Heart left ventricle (tissue), 16 donors: ENCODE measurements around the gene GPHA2. TPM values are rescaled to one million over a fixed set of nuclear protein-coding genes. Genes with fewer than 3 reads are reported as not detected.
A peak's percentile ranks its signal among the peaks of the same experiment; 100 is the strongest.

Experiments
- ATAC-seq, 4 donors: fragments of 200-7000 bp; cut with Tn5 transposase; one replicate each; pipeline ENCODE4 v1.9.1; 2020 to 2022; ENCODE audit warnings: moderate library complexity in 4 of 4, mild to moderate bottlenecking in 3 of 4, moderate number of reproducible peaks in 1 of 4
- DNase-seq, 5 donors: peaks; one replicate each; pipeline ENCODE4 v3.0.0-alpha.2; 2020
- H3K27ac ChIP-seq, 12 donors: fragments of 200-600 bp; sonication (generic) in 4 of 12; one replicate each; pipeline versions ENCODE4 v1.5.0 to v1.8.0; 2016 to 2022; ENCODE audit warnings: mild to moderate bottlenecking in 2 of 12
- H3K27me3 ChIP-seq, 9 donors: fragments of 200-600 bp; sonication (generic) in 2 of 9; one replicate each; pipeline versions ENCODE4 v1.5.1 to v1.8.0; 2016 to 2022; ENCODE audit warnings: mild to moderate bottlenecking in 3 of 9
- H3K36me3 ChIP-seq, 9 donors: fragments of 200-600 bp; sonication (generic) in 2 of 9; one replicate each; pipeline versions ENCODE4 v1.5.0 to v1.8.0; 2018 to 2022; ENCODE audit warnings: mild to moderate bottlenecking in 2 of 9
- H3K4me1 ChIP-seq, 12 donors: fragments of 200-600 bp; sonication (generic) in 4 of 12; one replicate each; pipeline versions ENCODE4 v1.5.0 to v1.8.0; 2016 to 2022; ENCODE audit warnings: mild to moderate bottlenecking in 3 of 12
- H3K4me3 ChIP-seq, 12 donors: fragments of 200-600 bp; sonication (generic) in 4 of 12; one replicate each; pipeline versions ENCODE4 v1.5.0 to v1.8.0; 2017 to 2022; ENCODE audit warnings: mild to moderate bottlenecking in 9 of 12, moderate library complexity in 4 of 12
- H3K9me3 ChIP-seq, 12 donors: fragments of 200-600 bp; sonication (generic) in 4 of 12; one replicate each; pipeline versions ENCODE4 v1.5.0 to v1.8.0; 2016 to 2022; ENCODE audit warnings: mild to moderate bottlenecking in 1 of 12
- CTCF ChIP-seq, 12 donors: fragments of 200-600 bp; sonication (generic) in 4 of 12; IDR thresholded peaks; one replicate each; pipeline versions ENCODE4 v1.5.0 to v1.8.0; 2018 to 2022; ENCODE audit warnings: antibody characterized with exemption in 12 of 12, mild to moderate bottlenecking in 5 of 12
- POLR2A ChIP-seq, 2 donors: fragments of 450-650 bp; IDR thresholded peaks; one replicate each; pipeline ENCODE4 v1.6.1; 2017; ENCODE audit warnings: antibody characterized with exemption in 2 of 2, mild to moderate bottlenecking in 2 of 2, moderate library complexity in 2 of 2
- WGBS, 4 donors: extraction: QIAGEN DNeasy Blood & Tissue Kit in 2 of 4; methylation state at CpG; one replicate each; pipeline versions ENCODE4 v1.1.5 to v1.1.7; 2013 to 2018; 5-methylcytosine and 5-hydroxymethylcytosine counted together
- intact Hi-C, 10 donors: fragments of 100-400 bp; cut with DNase I; formaldehyde crosslinking; loops; one replicate each; pipeline versions ENCODE4 v1.11.1 to v1.14.2; 2022
- polyA plus RNA-seq, 2 donors: library from polyadenylated mRNA; stranded (reverse); fragments of 200-250 nt; gene quantifications; one replicate each; pipeline ENCODE4 v1.2.3, GENCODE V29; 2013
- total RNA-seq, 9 donors: library from RNA; depleted of rRNA in 2 of 9; stranded (reverse); fragments of >200 nt in 2 of 9; fragmentation: NEBNext Ultra II Directional in 3 of 9; extraction: Animal tissue kit (Norgen Biotek cat#: 25700) in 3 of 9; gene quantifications; one replicate each; pipeline versions ENCODE4 v1.1.0 to v1.2.4, GENCODE V29; 2016 to 2023
- donor health status: ischemic (EF 13 %, LVEDD 7.1; RV severe dilation, severe dysfunction).
- donor health status: healthy with polysubstance abuse.
- donor health status: DM: no; HTN: yes; CAD: no.
- donor health status: DM: no; HTN: no; CAD: no.
- donor health status: ischemic (EF 25% LVEDD 6.9; RV normal size, moderate dysfunction).
- donor health status: ischemic (EF 25% LVEDD 5.7; RV mildly dilated, moderate dysfunction).
- donor health status: healthy.
- donor health status: DM: yes; HTN: yes; CAD: no.
- donor health status: ischemic (EF 35%, LVEDD 5.7; RV mildly dilated, moderate dysfunction).
- donor health status: nonischemic (EF 11% LVEDD 7.7; RV severe dilation, severe dysfunction).
- donor health status: DM: yes; HTN: yes; CAD: no.
- donor health status: PGD.
- donor health status: ischemic (EF 29% LVEDD 5.4; RV normal size, mild dysfunction).
- donor health status: nonischemic (EF 23%, LVEDD 6.1; RV moderate dilation, normal function).

The GPHA2 gene
- total and polyA plus RNA-seq, 11 donors, result 0.48 TPM; not detected in 10

- no peaks in the 10 kb centered on the region for H3K27me3 ChIP-seq
- DNase-seq (peak in 1 of 5 donors; percentile 52), ATAC-seq (no peak)
- TF ChIP-seq CTCF (IDR thresholded peaks at IDR 0.05) (no peak), POLR2A (IDR thresholded peaks at IDR 0.05) (no peak)
- no peaks in the 10 kb centered on the region for H3K9me3 ChIP-seq
- intact Hi-C loops, result loop anchor here in 2 of 10 donors (5.0 to 10.0 kb wide), 2 partner anchors 77 to 195 kb away; no protein-coding TSS in a partner anchor
- peaks cover 0 to under 1% (median 0%) of the 10 kb centered on the region in 12 donors for H3K4me1 ChIP-seq
- no peak overlapping the region for H3K4me3 ChIP-seq
- 92 to 96% (median 94%) methylated on average over 22 to 39 of the region's 39 CpGs for WGBS, 4 donors
- H3K36me3 ChIP-seq, result peaks cover 0 to 98% (median 94%) of the 10 kb centered on the region in 9 donors
- no peak overlapping the region for H3K27ac ChIP-seq
Observed at GRCh38 chr11:64909653-64910343, 25.9 kb downstream of the GPHA2 start.

GRCh38 chr11:64908766-64909165 is 26.9 kb downstream of the GPHA2 start:
- Histone ChIP-seq H3K9me3 (no peaks in the 10 kb centered on the region), H3K36me3 (peaks cover 0 to 100% (median 98%) of the 10 kb centered on the region in 9 donors), H3K4me3 (no peak overlapping the region), H3K27me3 (no peaks in the 10 kb centered on the region), H3K4me1 (no peaks in the 10 kb centered on the region), H3K27ac (no peak overlapping the region)
- DNase-seq (no peak), ATAC-seq (no peak)
- intact Hi-C loops, result loop anchor here in 1 of 10 donors (5.0 kb wide), 1 partner anchor 76 kb away; no protein-coding TSS in a partner anchor
- 90 to 93% (median 91%) methylated on average over 11 of the region's 11 CpGs for WGBS, 4 donors
- TF ChIP-seq POLR2A (IDR thresholded peaks at IDR 0.05) (no peak), CTCF (IDR thresholded peaks at IDR 0.05) (no peak)

DNA sequence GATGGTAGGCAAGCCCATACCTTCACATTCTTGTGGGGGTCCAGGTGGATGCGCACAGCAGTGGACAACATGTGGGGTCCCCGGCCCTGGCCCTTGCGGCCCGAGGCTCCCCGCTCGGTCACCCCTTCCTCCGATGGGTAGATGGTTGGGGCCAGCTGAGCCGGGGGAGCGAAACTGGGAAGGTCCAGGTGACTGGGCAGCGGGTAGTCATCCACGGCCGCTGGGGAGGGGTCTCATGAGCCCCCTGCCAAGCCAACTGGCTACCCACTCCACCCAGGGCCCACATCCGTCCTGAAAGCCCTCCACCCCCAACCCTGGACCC is 29.4 kb downstream of the GPHA2 start:
- Histone ChIP-seq H3K27ac (no peak overlapping the region), H3K27me3 (no peaks in the 10 kb centered on the region), H3K4me1 (no peaks in the 10 kb centered on the region), H3K36me3 (peaks cover 0 to 100% (median 98%) of the 10 kb centered on the region in 9 donors), H3K4me3 (no peak overlapping the region), H3K9me3 (no peaks in the 10 kb centered on the region)
- intact Hi-C loops, result loop anchor here in 1 of 10 donors (5.0 kb wide), 1 partner anchor 74 kb away; no protein-coding TSS in a partner anchor
- TF ChIP-seq POLR2A (IDR thresholded peaks at IDR 0.05) (no peak), CTCF (IDR thresholded peaks at IDR 0.05) (no peak)
- 80 to 97% (median 96%) methylated on average over 1 to 13 of the region's 13 CpGs for WGBS, 4 donors
- ATAC-seq (no peak), DNase-seq (peak in 2 of 5 donors; percentile 21 to 54)

DNA sequence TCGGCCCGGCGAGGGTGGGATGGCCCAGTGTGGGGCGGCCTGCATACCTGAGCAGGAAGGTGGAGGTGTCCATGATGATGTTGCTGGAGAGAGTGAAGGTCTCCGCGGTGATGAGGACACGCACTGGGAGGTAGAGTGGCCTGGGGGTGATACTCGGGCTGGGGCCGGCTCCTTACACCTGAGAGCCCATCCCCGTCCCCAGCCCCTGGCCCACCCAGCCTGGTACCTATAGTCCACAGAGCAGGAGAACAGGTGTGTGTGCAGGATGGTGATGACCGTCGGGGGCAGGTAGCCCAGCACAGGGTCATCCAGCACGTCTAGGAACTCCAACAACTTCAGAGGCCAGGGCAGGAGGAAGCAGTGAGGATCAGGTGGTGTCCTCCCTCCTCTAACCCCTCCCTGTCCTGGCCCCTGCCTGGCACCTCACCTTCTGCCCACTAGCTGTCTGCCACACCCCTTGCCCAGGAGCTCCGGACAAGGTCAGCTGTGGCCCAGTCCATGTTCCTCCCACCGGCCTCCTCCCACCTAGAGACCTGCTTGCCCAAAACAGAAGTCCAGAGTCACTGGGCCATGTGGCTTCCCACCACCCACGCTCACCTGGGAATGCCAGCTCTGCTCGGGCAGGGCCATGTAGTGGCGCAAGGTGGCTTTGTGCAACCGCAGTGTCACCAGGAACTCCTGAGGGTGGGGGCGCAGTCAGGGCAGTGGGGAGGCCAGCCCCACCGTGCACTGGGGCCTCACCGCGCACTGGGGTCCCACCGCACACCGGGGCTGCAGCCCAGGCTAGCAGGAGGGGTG is 30.0 kb downstream of the GPHA2 start:
- WGBS, 4 donors, result 93 to 95% (median 95%) methylated on average over 21 to 25 of the region's 25 CpGs
- Histone ChIP-seq H3K27me3 (no peaks in the 10 kb centered on the region), H3K9me3 (no peaks in the 10 kb centered on the region), H3K4me1 (no peaks in the 10 kb centered on the region), H3K4me3 (no peak overlapping the region), H3K27ac (no peak overlapping the region), H3K36me3 (peaks cover 2 to 100% (median 98%) of the 10 kb centered on the region in 9 donors)
- DNase-seq (peak in 1 of 5 donors; percentile 55), ATAC-seq (no peak)
- intact Hi-C loops, result loop anchor here in 1 of 10 donors (5.0 kb wide), 1 partner anchor 73 kb away; no protein-coding TSS in a partner anchor
- no peak for TF ChIP-seq POLR2A (IDR thresholded peaks at IDR 0.05)
- no peak for TF ChIP-seq CTCF (IDR thresholded peaks at IDR 0.05)
